ENCODE results near the gene COLEC11.

DNA sequence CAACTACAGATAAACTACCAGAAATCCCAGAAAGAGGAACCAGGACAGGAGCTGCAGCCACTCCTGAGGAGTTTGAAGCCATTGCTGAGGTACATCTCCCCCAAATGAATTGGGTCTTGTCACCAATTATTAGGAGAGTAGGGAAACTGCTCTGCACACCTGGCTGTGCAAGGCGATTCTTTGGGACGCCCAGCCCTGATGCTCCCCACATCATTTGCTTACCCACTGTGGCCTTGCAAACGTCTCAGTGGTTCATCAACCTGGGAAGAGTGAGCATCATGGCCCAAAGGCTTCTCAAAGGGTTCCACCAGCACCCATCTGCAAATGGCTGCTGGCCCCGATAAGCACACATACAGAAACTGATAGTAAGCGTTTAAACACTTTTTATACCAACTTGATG, 86.7 kb downstream of the COLEC11 start:
- TF ChIP-seq, protein P1, sequence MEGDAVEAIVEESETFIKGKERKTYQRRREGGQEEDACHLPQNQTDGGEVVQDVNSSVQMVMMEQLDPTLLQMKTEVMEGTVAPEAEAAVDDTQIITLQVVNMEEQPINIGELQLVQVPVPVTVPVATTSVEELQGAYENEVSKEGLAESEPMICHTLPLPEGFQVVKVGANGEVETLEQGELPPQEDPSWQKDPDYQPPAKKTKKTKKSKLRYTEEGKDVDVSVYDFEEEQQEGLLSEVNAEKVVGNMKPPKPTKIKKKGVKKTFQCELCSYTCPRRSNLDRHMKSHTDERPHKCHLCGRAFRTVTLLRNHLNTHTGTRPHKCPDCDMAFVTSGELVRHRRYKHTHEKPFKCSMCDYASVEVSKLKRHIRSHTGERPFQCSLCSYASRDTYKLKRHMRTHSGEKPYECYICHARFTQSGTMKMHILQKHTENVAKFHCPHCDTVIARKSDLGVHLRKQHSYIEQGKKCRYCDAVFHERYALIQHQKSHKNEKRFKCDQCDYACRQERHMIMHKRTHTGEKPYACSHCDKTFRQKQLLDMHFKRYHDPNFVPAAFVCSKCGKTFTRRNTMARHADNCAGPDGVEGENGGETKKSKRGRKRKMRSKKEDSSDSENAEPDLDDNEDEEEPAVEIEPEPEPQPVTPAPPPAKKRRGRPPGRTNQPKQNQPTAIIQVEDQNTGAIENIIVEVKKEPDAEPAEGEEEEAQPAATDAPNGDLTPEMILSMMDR (IDR thresholded peaks at IDR 0.05), result no peak
- TF ChIP-seq POLR2A (IDR thresholded peaks at IDR 0.05), result no peak
- TF ChIP-seq POLR2AphosphoS5 (IDR thresholded peaks at IDR 0.05; ENCODE audit: insufficient read depth in 1 of 2, low read depth in 1 of 2), result no peak
